Eye (tissue), 1 donor: ENCODE measurements around the gene DDA1.

Experiments used
- DNase-seq: peaks from one replicate; pipeline ENCODE4 v3.0.0-alpha.2; 2015

Gene DDA1

GRCh38 chr19:17330262-17331044 is 21.1 kb downstream of the DDA1 start:
- no peak for DNase-seq

GRCh38 chr19:17331045-17331558 is 21.7 kb downstream of the DDA1 start:
- no peak for DNase-seq

GRCh38 chr19:17332360-17332676 is 23.0 kb downstream of the DDA1 start:
- no peak for DNase-seq

- peak; percentile 56 for DNase-seq
Measured at GRCh38 chr19:17332677-17333581, 23.6 kb downstream of the DDA1 start.

GRCh38 chr19:17333611-17334413 is 24.4 kb downstream of the DDA1 start:
- DNase-seq: peak; percentile 75

- peak; percentile 99 for DNase-seq
Measured at GRCh38 chr19:17334414-17335409, 25.3 kb downstream of the DDA1 start, which contains the start of gene ANO8. TSS of gene ANO8 (minus strand) at chr19:17334855. CDS start at chr19:17334670, 185 bp downstream.

GRCh38 chr19:17335575-17335974 is 26.2 kb downstream of the DDA1 start:
- no peak for DNase-seq

- peak; percentile 99 for DNase-seq
Measured at GRCh38 chr19:17336872-17337674, 27.7 kb downstream of the DDA1 start, which contains the start of gene GTPBP3. TSS of gene GTPBP3 (plus strand) at chr19:17337553. CDS start at chr19:17337612, 59 bp downstream.

GRCh38 chr19:17337675-17338432 is 28.5 kb downstream of the DDA1 start:
- DNase-seq: no peak

- DNase-seq: no peak
Measured at GRCh38 chr19:17338433-17339078, 29.2 kb downstream of the DDA1 start.

- no peak for DNase-seq
Measured at GRCh38 chr19:17339088-17339741, 29.9 kb downstream of the DDA1 start.

- DNase-seq: no peak
Measured at GRCh38 chr19:17340302-17340870, 31.0 kb downstream of the DDA1 start.

- DNase-seq: no peak
Measured at GRCh38 chr19:17340871-17341357, 31.6 kb downstream of the DDA1 start.

- DNase-seq: no peak
Measured at GRCh38 chr19:17341386-17341785, 32.0 kb downstream of the DDA1 start.

GRCh38 chr19:17341845-17342244 is 32.5 kb downstream of the DDA1 start:
- no peak for DNase-seq

- peak; percentile 87 for DNase-seq
Measured at GRCh38 chr19:17346109-17346671, 36.8 kb downstream of the DDA1 start.

GRCh38 chr19:17347361-17347760 is 38.0 kb downstream of the DDA1 start:
- DNase-seq: no peak

GRCh38 chr19:17347877-17348276 is 38.5 kb downstream of the DDA1 start:
- DNase-seq: no peak
